HT1080 (cell line): Measurements from ENCODE around the gene CD6. TPM values are rescaled to one million over a fixed set of nuclear protein-coding genes. Genes with fewer than 3 reads are reported as not detected.
"Not testable (repeated sequence)": the region's sequence is repeated elsewhere in the genome, so short reads cannot be mapped to it uniquely, and the experiment has no call there.

ENCODE experiments used
- DNase-seq: peaks from one replicate; pipeline ENCODE4 v3.0.0-alpha.2; 2015; ENCODE audit warnings: low read depth
- total RNA-seq: library from RNA; depleted of rRNA; stranded (reverse); fragments of >200 nt; shearing (Covaris generic); gene quantifications from 2 replicates; pipeline ENCODE4 v1.2.3, GENCODE V29; 2014

Gene CD6
- total RNA-seq, 1 experiment from 2014 or later = not detected

DNA sequence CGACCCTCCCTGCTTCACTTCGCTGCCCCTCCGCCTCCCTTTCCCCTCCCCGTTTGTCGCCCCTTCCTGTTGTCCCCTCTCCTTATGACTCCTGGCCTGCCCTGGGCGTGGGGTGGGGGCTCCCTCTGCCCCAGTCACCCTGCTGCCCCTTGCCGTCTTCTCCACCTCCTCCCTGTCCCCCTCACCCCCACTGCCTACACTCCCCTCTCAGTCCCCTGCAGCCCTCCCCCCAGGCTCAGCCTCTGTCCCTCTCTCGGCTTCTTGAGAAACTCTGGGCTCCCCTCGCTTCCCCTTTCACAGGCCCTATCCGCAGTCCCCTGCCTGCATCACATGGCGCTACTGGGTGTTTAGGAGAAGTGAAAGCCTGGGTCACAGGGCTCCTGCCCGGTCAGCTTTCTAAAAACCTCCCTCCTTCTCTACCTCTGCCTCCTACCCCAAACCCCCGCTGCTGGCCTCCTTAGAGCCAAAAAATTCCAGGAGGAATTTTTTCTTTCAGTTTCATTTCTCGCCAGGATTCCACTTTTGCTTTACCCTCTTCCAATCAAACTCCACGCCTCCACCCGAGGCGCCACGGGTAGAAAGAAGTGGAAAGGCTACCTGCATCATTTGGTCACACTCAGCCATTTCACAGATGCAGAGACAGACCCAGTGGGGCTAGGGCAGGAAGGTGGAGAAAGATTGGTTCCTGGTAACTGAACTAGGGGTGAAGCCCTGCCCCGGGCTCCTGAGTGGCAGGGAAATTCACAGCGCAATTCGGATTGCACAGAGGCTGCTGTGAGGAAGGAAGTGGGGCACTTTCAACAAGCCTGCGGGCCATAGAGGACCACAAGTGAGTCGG, 19.4 kb upstream of the CD6 start, which contains the start of gene SLC15A3:
Gene SLC15A3, minus strand, starts transcription at position 273 of the 838 bp plus-strand sequence. CDS start 625 bp downstream, outside the sequence.
- no peak for DNase-seq

DNA sequence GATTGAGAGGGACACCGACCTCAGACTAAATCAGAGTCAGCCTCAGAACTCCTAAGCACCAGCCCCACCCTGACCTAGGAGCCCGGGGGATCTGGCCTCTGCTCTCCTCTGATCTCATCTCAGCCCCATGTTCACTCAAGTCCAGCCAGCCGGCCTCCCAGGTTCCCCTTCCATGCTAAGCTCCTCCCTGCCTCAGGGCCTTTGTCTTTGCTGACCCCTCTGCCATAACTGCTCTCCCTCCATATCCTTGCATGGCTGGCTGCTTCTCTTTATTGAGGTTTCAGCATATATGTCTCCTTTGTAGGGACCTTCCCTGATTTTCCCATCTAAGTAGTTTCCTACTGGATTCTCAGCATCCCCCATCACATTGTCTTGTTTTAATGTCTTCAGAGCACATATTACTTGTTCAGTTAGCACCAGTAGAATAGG, 18.7 kb upstream of the CD6 start:
- DNase-seq = no peak

DNA sequence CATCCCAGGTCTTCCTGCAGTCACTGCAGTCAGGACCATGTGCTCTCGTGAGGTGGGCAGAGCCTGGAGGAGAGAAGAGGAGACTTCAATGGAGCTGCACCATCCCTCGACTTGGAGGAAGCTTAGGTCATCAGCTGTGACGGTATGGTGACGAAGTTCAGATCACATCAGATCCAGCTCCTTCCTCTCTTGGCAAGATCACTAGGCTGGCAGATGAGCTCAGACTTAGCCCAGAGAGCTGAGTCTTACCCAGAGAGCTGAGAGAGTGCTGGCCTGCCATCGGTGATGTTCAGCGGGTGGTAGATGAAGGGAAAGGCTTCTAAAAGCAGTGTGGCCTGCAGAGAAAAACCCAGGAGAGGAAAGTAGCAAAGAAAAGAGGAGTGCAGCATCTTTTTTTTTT, 17.7 kb upstream of the CD6 start:
- DNase-seq = peak; percentile 34

DNA sequence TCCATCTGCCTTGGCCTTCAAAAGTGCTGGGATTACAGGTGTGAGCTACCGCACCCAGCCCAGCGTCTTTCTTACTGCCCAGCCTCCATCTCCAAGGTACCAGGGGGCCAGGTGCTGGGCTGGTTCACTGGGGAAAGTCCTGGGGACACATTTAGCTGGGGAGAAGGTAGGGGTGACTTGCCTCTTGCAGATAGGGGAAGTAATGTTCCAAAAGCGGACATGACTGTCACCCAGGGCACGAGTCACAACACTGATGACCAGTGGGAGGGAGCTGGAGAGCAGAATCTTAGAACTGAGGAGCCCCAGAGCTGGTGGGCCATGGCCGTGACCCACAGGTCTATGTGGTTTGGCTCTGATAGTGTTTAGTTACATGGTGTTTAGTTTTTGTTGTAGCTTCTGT, 17.1 kb upstream of the CD6 start:
- DNase-seq = no peak

DNA sequence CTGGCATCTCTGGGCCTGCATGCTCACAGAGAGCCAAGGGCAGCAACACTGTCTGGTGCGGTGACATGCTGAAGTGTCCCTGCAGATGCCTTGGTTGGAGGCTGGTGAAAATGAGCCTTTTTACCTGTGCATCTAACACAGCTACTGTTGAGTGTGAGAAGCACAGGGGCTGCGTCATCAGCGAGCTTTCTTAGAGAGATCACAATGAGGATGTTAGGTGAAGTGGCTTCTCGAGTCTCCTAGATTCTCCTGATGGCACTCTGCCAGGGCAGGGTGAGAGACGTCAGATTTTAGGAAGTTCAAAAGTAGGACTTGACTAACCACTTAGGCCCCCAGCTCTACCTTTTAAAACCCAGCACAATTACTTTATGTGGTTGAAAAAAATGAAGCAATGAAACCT, 15.9 kb upstream of the CD6 start:
- DNase-seq = no peak

DNA sequence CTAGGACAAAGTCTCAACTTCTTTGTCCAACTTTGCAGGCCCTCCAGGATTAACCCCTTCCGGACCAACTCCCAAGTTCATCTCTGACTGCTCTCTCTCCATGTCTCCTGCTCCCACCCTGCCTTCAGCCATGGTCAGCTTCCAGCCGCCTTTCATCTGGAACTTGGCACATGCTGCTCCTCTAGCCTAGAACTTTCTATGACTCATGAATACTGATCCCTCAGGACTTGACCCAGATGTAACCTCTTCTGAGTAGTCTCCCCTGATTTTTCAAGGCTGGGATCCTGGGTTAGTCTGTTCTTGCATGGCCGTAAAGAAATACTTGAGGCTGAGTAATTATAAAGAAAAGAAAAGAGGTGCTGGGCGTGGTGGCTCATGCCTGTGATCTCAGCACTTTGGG, 14.3 kb upstream of the CD6 start:
- peak; percentile 11 for DNase-seq

DNA sequence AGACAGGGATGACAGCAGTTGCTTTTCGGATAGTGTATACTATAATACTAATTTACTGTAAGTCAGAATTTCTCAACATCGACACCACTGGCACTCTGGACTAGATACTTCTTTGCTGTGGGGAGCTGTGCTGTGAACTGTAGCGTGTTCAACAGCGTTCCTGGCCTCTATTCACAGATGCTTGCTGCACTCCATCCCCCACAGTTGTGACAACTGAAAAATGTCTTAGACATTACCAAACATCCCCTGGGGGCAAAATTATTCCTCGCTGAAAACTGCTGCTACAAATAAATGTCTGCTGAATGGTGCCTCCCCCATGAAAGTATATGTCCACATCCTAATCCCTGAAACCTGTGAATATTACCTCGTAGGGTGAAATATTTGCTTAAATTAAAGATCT, 12.0 kb upstream of the CD6 start:
- DNase-seq = no peak

DNA sequence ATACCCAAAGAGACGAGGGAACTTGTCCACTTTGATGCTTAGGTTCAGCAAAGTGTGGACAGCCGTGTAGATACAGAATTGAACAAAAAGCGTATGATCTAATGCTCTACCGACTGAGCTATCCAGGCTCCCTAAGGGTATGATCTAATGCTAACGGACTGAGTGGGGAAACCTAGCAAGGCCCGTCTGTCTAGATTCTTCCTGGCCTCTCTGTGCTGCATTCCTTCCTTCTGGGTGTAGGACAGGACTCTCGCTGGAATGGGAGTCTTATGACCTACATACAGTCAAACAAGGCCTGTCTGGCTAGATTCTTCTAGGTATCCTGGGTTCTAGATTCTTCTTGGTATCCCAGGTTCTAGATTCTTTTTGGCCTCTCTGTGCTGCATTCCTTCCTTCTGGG, 11.1 kb upstream of the CD6 start:
- no peak for DNase-seq

DNA sequence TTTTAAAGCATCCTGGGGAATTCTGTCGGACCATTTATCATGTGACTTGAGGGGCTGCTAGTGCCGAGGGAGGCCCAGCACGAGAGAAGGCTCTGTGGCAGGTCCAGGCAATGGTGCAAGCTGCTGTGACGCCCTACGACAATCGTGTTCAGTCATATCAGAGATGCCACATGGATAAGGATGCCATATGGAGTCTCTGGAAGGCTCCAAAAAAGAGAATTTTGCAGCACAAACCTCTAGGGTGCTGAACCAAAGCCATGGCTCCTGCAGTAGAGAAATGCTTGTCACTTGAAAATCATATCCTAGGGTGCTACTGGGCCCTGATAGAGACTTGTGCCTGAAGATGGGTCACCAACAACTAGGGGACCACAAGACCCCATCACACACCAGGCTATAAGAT, 6.7 kb upstream of the CD6 start:
- no peak for DNase-seq

DNA sequence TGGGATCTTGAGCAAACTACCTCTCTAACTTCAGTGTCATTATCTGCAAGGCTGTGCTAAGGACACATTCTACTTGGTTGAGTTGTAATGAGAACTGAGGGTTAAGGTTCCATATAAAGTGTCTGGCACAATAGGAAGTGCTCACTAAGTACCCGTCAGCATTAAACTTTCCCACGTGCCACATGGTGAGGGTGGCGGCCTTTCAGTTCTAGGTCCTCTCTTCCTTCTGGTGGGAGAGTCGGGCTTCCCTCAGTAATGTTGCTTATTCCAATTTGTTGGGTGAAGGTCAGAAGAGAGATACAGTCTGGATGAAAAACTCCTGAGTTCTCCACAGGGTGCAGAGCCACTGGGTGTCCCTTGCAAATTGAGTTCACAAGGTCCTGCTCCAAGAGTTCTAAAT, 4.6 kb upstream of the CD6 start:
- DNase-seq = no peak

DNA sequence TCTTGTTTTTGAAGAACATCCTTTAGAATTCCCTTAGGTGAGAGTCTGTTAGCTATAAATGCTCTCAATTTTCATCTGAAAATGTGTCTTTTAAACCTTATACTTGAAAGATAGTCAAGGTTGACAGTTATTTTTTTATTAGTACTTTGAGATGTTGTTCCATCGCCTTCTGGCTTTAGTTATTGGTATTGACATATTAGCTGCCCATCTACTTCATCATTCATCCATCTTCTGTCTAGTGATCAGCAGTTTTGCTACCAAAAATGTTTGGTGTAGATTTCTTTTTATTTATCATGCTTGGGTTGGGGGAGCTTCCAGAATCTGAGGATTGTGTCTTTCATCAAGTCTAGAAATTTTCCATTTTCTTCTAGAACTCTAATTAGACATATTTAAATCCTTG, 3.3 kb upstream of the CD6 start:
- DNase-seq = no peak

DNA sequence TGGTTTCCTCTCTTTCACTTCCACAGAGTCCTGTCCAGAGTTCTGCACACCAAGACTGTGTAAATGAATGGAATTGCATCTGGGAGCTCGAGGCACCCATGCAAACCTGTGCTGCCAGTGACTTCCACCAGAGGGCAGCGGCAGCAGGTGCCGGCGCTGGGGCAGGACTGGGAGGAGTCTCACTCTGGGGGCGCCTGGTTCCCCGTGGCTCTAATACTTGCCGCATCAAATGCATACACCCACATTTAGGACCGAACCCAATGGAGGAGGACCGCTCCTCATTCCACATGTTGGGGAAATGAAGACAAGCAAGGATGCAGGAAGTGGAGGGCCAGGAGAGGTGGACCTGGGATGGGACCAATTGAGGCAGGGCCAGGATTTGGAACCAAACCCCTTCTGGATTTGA, 1.1 kb upstream of the CD6 start:
- DNase-seq = peak; percentile 36

DNA sequence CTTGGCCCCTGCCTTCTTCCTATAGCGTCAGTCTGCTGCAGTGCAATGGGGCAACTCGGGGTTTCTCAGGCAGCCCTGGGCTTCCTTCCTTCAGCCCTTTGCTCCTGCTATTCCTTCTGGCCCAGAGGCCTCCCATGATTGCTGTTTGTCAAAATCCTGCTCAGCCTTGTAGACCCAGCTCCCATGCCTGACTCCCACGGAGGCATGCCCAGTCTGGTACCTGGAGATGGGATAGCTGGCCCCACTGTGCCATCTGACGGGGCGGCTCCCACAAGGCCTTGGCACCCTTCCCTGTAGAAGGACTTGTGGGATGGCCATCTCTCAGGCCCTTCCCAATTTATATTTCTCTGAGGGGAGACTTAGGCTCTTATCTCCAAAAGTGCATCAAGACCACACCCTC, 590 bp upstream of the CD6 start:
- DNase-seq = no peak

DNA sequence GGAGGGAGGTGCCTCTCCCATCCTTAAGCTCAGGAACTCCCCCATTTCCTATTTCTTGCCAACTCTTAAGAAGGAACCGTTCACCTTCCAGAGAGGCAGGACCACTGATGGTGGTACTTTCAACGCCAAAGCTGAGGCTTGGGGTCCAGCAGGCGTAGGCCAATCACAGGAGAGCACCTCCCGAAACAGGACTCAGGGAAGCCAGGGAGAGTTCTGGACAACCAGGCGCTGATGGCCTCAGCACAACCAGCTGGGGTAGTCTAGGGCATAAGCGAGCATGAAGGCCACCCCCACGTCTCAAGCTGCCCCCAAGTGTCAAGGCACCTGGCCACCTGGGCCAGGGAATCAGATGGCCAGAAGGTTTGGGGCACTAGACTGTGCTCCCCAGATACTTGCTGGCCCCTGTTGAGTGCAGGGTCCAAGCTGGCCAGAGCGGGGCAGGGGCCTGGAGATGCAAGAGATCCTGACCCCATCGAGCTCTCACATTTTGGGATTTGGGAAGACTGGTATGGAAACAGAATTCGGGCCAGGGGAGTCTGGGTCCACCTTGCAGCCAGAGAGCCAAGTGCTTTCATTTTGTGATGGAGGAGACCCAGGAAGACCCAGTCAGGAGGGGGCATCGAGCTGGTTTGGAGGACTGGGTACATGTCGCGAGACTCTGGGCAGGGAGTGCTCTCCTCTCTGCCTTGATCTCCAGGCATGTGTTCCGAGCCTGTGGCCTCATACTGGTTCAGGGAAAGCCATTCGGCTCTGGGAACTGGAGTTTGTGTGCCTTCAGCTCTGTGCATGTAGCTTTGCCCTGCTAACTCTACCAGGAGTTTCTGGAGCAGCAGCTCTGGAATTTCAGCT, 926 bp downstream of the CD6 start:
- DNase-seq = no peak

DNA sequence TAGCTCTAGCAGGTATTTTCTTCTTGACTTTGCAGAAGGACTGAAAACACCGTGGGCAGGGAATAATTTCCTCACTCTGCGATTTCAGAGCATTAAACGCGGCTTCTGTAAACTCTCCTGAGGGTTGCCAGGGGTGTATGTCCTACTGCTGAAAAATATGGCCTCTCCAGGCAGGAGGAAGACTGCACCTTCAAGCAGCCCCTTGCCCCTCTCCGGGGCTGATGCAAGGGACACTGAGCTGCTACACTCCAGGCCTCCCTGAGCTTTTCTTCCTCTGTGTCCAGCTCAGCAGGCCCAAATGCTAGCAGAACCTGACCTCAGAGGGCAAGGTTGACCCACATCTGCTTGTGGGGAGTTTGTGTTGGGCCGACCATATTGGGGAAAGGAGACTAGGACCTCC, 2.2 kb downstream of the CD6 start:
- no peak for DNase-seq

DNA sequence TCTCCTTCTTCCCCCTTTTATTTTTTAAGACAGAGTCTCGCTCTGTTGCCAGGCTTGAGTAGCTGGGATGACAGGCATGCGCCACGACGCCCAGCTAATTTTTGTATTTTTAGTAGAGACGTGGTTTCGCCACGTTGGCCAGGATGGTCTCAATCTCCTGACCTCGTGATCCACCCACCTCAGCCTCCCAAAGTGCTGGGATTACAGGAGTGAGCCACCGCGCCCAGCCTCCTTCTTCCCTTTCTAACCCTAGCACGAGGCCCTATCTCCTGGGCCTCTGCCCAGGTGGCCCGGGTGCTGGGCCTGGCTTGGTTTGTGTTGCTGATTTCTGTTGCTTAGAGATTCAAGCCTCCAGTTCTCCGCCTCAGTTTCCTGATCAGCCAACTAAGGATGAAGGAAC, 2.8 kb downstream of the CD6 start:
- not testable (repeated sequence) for DNase-seq

DNA sequence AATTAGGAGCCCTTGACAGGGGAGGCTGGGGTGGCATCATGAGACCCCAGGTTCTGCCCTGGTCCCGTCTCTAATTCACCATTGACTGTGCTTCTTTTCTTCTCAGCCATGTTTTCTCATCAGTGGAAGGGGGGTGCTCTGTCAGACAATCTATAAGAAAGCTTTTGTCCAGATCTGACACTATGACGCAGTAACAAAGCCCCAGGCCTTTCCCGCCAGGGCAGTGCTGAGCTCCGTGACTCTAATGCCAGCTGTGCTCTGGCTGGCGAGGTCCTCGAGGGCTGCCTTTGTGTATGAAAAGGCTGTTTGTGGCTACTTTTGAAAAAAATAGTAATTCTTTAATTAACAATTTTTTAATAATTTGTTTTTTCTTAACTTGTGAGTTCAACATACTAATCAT, 3.2 kb downstream of the CD6 start:
- DNase-seq = no peak

DNA sequence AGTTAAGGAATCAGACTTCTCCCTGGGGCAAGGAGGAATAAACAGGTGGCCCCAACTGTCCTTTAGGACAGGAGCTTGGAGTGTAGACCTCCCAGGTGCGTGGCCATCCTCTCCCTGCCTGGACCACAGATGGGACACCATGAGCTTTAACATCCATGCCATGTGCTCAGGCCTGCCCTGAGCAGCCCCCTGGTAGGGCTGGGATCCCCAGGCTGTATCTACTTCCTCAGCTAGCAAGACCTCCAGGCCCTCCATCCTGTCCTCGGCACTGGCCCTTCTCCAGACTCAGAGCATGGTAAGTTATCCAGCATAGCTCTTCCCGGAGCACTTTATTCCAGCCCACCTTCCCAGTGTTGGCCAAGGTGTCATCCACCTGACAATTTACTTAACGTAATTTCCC, 5.7 kb downstream of the CD6 start:
- DNase-seq = no peak

DNA sequence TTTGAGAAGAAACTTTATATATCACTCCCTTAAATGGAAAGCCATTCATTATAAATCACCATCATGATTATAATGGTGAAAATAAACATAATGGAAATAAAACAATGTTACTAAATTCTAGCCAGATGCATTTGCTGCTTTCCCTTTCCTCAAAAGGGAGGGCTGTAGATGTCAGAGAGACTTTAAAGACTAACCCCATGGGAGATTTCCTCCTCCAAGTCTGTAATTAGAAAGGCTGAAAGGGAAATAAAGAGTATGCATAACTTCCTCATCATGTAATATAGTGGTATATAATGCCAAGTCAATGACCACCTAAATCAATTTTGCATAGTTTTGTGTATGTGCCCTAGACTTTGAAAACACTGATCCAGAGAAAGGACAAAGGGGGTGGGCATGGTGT, 6.4 kb downstream of the CD6 start:
- no peak for DNase-seq

DNA sequence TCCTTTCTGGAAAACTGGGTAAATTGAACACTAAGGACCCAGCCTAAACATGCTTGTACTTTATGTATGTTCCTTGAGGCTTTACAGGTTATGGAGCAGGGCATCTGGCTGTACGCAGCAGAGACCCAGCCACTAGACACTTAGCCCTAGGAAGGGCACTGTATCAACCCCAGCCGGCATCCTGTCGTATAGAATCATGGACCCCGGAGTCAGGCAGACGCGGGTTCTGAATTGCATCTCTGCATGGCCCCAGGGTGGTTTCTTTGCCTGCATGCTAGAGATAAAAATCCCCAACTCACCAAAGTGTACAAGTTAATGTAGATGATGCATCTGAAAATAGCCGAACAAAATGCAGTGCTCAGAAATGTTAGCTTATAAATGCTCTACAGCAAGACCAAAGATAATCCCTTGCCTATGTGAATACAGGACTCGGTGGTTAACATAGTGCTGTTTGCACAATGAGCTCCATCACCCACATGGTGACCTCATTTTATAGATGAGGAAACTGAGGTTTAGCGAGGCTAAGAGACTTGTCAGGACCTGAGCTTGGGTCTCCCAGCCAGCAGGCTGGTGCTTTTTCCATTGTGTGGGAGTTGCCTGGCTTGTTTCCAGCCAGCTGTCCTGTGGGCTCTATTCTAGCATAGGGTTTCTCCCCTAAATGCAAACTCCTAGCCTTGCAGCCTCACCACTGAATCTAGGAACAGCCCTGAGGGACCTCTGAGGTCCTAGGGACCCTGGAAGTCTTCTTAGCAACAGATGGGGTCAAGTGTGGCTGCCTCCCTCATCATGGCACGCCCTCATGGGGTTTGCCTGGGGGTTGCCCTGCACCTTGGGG, 7.3 kb downstream of the CD6 start:
- DNase-seq = no peak

DNA sequence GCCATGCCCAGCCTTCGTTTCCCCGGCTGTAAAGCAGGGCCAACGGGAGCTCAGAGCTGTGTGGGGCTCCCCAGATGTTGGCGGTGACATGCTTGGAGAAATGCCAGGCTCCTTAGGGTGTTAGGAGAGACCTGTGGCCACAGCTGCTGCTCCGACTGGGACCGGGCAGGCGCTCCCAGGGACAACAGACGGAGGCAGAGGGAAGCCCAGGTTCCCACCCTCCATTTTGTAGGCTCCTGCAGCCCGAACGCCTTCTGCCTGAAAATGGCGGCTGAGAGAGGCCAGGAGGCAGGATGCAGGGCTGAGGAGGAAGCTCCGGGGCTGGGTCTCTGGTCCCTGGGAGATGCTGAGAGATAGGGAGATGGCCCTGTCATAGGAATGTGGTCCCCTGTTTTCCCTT, 10.0 kb downstream of the CD6 start:
- DNase-seq = no peak

DNA sequence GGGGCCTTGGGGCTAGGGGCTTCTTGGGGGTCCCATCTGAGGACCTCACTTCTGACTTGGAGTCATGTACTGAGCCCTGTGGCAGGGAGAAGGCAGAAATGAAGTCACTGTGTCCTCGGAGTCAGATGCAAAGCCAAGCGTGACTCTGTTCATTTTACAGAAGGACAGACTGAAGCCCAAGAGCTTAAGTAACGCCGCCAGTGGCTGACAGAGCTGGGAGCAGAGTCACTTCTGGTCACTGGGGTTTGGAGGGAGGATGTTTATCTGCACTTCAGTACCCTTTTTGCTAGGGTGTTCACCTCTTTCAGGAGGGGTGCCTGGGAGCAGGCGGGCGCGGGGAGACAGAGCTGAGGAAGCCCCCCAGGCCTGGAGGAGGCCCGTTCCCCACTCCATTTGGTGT, 10.7 kb downstream of the CD6 start:
- no peak for DNase-seq
